Activated naive CD4-positive, alpha-beta T cell treated with anti-CD3 and anti-CD28 coated beads for 36 hours (primary cell): Measurements from ENCODE around the gene CNR2. TPM values are rescaled to one million over a fixed set of nuclear protein-coding genes. Genes with fewer than 3 reads are reported as not detected.

ENCODE experiments used
- CTCF ChIA-PET: fragments of 350-600 bp; sonication (Branson Sonifier 250); formaldehyde crosslinking; loops from one replicate; lab custom pipeline; 2021; ENCODE audit warnings: antibody characterized with exemption; lab: Charles Lee
- DNase-seq: peaks from one replicate; pipeline ENCODE4 v3.0.0-alpha.2; 2020
- H3K27ac Mint-ChIP-seq: one replicate; pipeline ENCODE4 v1.8.0; 2021; ENCODE audit warnings: mild to moderate bottlenecking, mixed read lengths
- H3K27me3 Mint-ChIP-seq: one replicate; pipeline ENCODE4 v1.8.0; 2021; ENCODE audit warnings: low read depth, mixed read lengths
- H3K36me3 Mint-ChIP-seq: one replicate; pipeline ENCODE4 v1.8.0; 2021; ENCODE audit warnings: low read depth, mixed read lengths
- H3K4me1 Mint-ChIP-seq: one replicate; pipeline ENCODE4 v1.8.0; 2021; ENCODE audit warnings: low read depth, mixed read lengths
- H3K4me3 Mint-ChIP-seq: one replicate; pipeline ENCODE4 v1.8.0; 2021; ENCODE audit warnings: mild to moderate bottlenecking, moderate library complexity, mixed read lengths
- H3K9me3 Mint-ChIP-seq: one replicate; pipeline ENCODE4 v1.8.0; 2021; ENCODE audit warnings: mixed read lengths
- intact Hi-C: fragments of 100-400 bp; cut with micrococcal nuclease; formaldehyde crosslinking; loops from one replicate; pipeline ENCODE4 v1.15.1; 2023
- microRNA-seq: library from miRNA; unstranded; fragments of <30 nt; microRNA quantifications from one replicate; pipeline ENCODE4 v1.2.0, GENCODE V29; 2022; ENCODE audit warnings: borderline microRNAs expressed, borderline replicate concordance
- total RNA-seq, 2 experiments: library from RNA; stranded (reverse); gene quantifications; one replicate each; pipeline ENCODE4 v1.2.3, GENCODE V29; 2021

CNR2 gene
- total RNA-seq, 2 experiments from 2014 or later: not detected

DNA sequence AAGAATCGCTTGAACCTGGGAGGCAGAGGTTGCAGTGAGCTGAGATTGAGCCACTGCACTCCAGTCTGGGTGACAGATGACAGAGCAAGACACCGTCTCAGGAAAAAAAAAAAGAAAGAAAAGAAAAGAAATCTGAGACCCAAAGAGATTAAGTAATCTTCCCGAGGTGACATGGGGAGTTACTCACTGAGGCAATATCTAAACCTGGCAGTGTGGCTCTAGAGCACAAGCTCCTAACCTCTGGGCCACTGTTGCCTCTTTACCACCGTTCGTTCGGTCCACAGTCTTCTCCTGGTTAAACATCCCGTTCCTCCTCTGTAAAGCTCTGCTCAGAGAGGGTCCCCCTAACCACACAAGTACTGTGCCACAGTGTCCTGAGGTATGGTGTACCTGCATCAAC lies 89.4 kb downstream of the CNR2 start:
- Mint-ChIP-seq H3K9me3 (no peaks in the 10 kb centered on the region), H3K27me3 (no peaks in the 10 kb centered on the region), H3K36me3 (peaks cover 2% of the 10 kb centered on the region), H3K4me3 (peak overlapping the region; percentile 38), H3K4me1 (peaks cover 15% of the 10 kb centered on the region), H3K27ac (no peak overlapping the region)
- CTCF ChIA-PET: interaction anchor here (5.5 kb wide), 1 partner anchor 13 kb away, joined by 48 read pairs; no protein-coding TSS in a partner anchor
- DNase-seq: no peak
- intact Hi-C loops: loop anchor here (2.0 kb wide), 2 partner anchors 45 to 135 kb away; partner anchors contain the start of genes PITHD1 and PNRC2

Small RNA genes within 50 kb of the gene (microRNA-seq; reads per million reads assigned to microRNA genes)
- gene MIR378F: not detected

Other genes with a start within 250 kb of the CNR2 start
- gene RPL11, start 221.6 kb downstream of the CNR2 start, total RNA-seq: 1,000 to 10,000 TPM; 1,701 to 1,742 TPM
- 10 to 100 TPM; 21.8 to 22.6 TPM for gene ELOA, start 169.9 kb downstream of the CNR2 start, total RNA-seq
- gene PITHD1, start 134.9 kb downstream of the CNR2 start, total RNA-seq: 10 to 100 TPM; 73.8 to 75.1 TPM
- 10 to 100 TPM; 48.1 to 49.7 TPM for gene LYPLA2, start 122.2 kb downstream of the CNR2 start, total RNA-seq
- gene GALE, start 112.6 kb downstream of the CNR2 start, total RNA-seq: 10 to 100 TPM; 19.7 to 23.1 TPM
- gene HMGCL, start 87.9 kb downstream of the CNR2 start, total RNA-seq: 10 to 100 TPM; 31.5 to 34.5 TPM
- 1 to 10 TPM; 4.9 to 5.2 TPM for gene FUCA1, start 45.1 kb downstream of the CNR2 start, total RNA-seq
- 100 to 1,000 TPM; 178 to 209 TPM for gene PNRC2, start 46.5 kb upstream of the CNR2 start, total RNA-seq
- gene SRSF10, start 67.0 kb upstream of the CNR2 start, total RNA-seq: 100 to 1,000 TPM; 169 to 178 TPM
- not detected for gene MYOM3, start 198.8 kb upstream of the CNR2 start, total RNA-seq
- not detected for gene IL22RA1, start 229.8 kb upstream of the CNR2 start, total RNA-seq